Thymus (tissue), 11 donors: ENCODE measurements around the gene UGT2B11. TPM values are rescaled to one million over a fixed set of nuclear protein-coding genes. Genes with fewer than 3 reads are reported as not detected.
"Not testable (repeated sequence)": the region's sequence is repeated elsewhere in the genome, so short reads cannot be mapped to it uniquely, and the experiment has no call there.

Experiments used
- DNase-seq, 9 donors: peaks; one replicate each; pipeline ENCODE4 v3.0.0-alpha.2; 2013; ENCODE audit warnings: low spot score in 9 of 9, low read depth in 6 of 9, missing footprints in 1 of 9
- H3K27ac ChIP-seq, 2 donors: one replicate each; pipeline ENCODE4 v1.5.1; 2013; ENCODE audit warnings: control low read depth in 1 of 2, low read depth in 1 of 2, low read length in 1 of 2, mild to moderate bottlenecking in 1 of 2, moderate library complexity in 1 of 2
- H3K27me3 ChIP-seq, 2 donors: one replicate each; pipeline ENCODE4 v1.5.1; 2013; ENCODE audit warnings: low read length in 1 of 2; ENCODE audit not compliant: control insufficient read depth in 2 of 2, insufficient read depth in 1 of 2
- H3K36me3 ChIP-seq, 2 donors: one replicate each; pipeline ENCODE4 v1.5.1; 2013; ENCODE audit warnings: low read length in 1 of 2, mild to moderate bottlenecking in 1 of 2, moderate library complexity in 1 of 2; ENCODE audit not compliant: control insufficient read depth in 2 of 2, insufficient read depth in 2 of 2
- H3K4me1 ChIP-seq, 2 donors: one replicate each; pipeline ENCODE4 v1.5.1; 2013; ENCODE audit warnings: low read length in 2 of 2; ENCODE audit not compliant: control insufficient read depth in 2 of 2, insufficient read depth in 2 of 2
- H3K4me3 ChIP-seq, 2 donors: one replicate each; pipeline ENCODE4 v1.5.1; 2013; ENCODE audit warnings: low read length in 2 of 2, control low read depth in 1 of 2, mild to moderate bottlenecking in 1 of 2
- H3K9me3 ChIP-seq, 2 donors: one replicate each; pipeline ENCODE4 v1.5.1; 2013; ENCODE audit warnings: low read length in 1 of 2, mild to moderate bottlenecking in 1 of 2; ENCODE audit not compliant: control insufficient read depth in 2 of 2, insufficient read depth in 1 of 2
- WGBS: extraction: QIAGEN DNeasy Blood & Tissue Kit; methylation state at CpG from one replicate; pipeline ENCODE4 v1.1.7; 2013; 5-methylcytosine and 5-hydroxymethylcytosine counted together
- polyA plus RNA-seq: library from polyadenylated mRNA; stranded (reverse); fragments of 200-250 nt; gene quantifications from one replicate; pipeline ENCODE4 v1.2.3, GENCODE V29; 2013
- total RNA-seq: library from RNA; stranded (reverse); fragments of 120-200 nt; gene quantifications from one replicate; pipeline ENCODE4 v1.2.4, GENCODE V29; 2013
- donor health status: healthy.

The UGT2B11 gene
- total and polyA plus RNA-seq, 2 donors: 0.05 to 0.07 TPM

- not testable (repeated sequence) for DNase-seq, H3K27ac ChIP-seq
- 96% methylated on average over 6 of the region's 6 CpGs for WGBS
Observed at GRCh38 chr4:69223277-69223676, 8.7 kb upstream of the UGT2B11 start.

GRCh38 chr4:69218491-69218890 lies 3.9 kb upstream of the UGT2B11 start:
- H3K27ac ChIP-seq, H3K27me3 ChIP-seq, H3K4me1 ChIP-seq, H3K9me3 ChIP-seq, H3K4me3 ChIP-seq, H3K36me3 ChIP-seq, DNase-seq: not testable (repeated sequence)
- 89% methylated on average over 2 of the region's 2 CpGs for WGBS

More at GRCh38 chr4:69223277-69223676, 8.7 kb upstream of the UGT2B11 start:
- H3K4me3 ChIP-seq, H3K36me3 ChIP-seq, H3K27me3 ChIP-seq, H3K9me3 ChIP-seq, H3K4me1 ChIP-seq: not testable (repeated sequence)

DNA sequence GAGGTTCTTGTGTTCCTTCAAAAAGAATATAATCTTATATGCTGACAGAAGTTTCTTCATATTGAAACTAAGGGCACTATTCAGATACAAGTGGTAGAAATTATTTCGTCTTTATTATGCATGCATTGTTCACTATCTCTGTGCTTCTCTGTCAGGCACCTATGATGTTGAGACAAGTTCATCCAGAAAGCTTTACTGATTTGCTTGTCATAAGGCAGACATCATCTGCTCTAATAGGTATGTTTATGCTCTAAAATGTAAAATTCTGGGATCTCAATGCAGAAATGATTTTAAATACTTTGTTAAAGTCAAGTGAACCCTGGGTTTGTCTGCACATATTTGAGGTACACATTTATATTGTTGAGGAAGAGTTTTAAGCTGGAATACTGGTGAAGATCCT lies 3.6 kb downstream of the UGT2B11 start:
- Histone ChIP-seq H3K9me3 (no peaks in the 10 kb centered on the region), H3K36me3 (no peaks in the 10 kb centered on the region), H3K27me3 (no peaks in the 10 kb centered on the region), H3K4me3 (no peak overlapping the region), H3K27ac (no peak overlapping the region), H3K4me1 (no peaks in the 10 kb centered on the region)
- DNase-seq: no peak
- 89% methylated on average over 1 of the region's 1 CpG for WGBS

GRCh38 chr4:69198506-69198905 lies 16.0 kb downstream of the UGT2B11 start:
- not testable (repeated sequence) for H3K4me1 ChIP-seq, H3K9me3 ChIP-seq, H3K36me3 ChIP-seq, DNase-seq, H3K4me3 ChIP-seq, H3K27ac ChIP-seq, H3K27me3 ChIP-seq
- 89% methylated on average over 4 of the region's 4 CpGs for WGBS

GRCh38 chr4:69196209-69196965 lies 18.2 kb downstream of the UGT2B11 start:
- no peaks in the 10 kb centered on the region for H3K27me3 ChIP-seq
- no peak for DNase-seq
- no peaks in the 10 kb centered on the region for H3K9me3 ChIP-seq
- no peaks in the 10 kb centered on the region for H3K4me1 ChIP-seq
- H3K4me3 ChIP-seq: no peak overlapping the region
- H3K27ac ChIP-seq: no peak overlapping the region
- H3K36me3 ChIP-seq: no peaks in the 10 kb centered on the region
- WGBS: 95% methylated on average over 3 of the region's 3 CpGs

DNA sequence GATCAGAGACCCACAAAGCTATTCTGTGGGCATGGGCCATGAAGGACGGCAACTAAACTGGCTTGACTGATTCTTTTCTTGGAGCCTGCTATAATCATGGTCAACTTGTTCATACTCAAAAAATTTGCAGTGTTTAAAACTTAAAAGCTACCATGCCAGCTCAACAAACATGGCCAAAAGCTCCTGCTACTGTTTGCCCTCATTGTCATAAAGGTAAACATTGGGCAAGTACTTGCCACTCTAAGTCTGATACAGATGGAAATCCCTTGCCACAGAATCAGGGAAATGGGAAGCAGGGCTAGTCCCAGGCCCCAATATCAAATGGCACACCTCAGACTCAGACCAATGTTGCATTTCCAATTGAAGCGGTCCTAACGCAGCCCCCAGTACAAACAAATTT lies 20.4 kb downstream of the UGT2B11 start:
- Histone ChIP-seq H3K36me3 (no peaks in the 10 kb centered on the region), H3K4me3 (no peak overlapping the region), H3K27ac (no peak overlapping the region), H3K9me3 (no peaks in the 10 kb centered on the region), H3K4me1 (no peaks in the 10 kb centered on the region), H3K27me3 (no peaks in the 10 kb centered on the region)
- DNase-seq: no peak
- 93% methylated on average over 3 of the region's 3 CpGs for WGBS

GRCh38 chr4:69191905-69192304 lies 22.6 kb downstream of the UGT2B11 start:
- not testable (repeated sequence) for H3K27ac ChIP-seq, H3K9me3 ChIP-seq, H3K4me3 ChIP-seq, H3K27me3 ChIP-seq, H3K36me3 ChIP-seq, DNase-seq, H3K4me1 ChIP-seq
- WGBS: 93% methylated on average over 3 of the region's 3 CpGs

DNA sequence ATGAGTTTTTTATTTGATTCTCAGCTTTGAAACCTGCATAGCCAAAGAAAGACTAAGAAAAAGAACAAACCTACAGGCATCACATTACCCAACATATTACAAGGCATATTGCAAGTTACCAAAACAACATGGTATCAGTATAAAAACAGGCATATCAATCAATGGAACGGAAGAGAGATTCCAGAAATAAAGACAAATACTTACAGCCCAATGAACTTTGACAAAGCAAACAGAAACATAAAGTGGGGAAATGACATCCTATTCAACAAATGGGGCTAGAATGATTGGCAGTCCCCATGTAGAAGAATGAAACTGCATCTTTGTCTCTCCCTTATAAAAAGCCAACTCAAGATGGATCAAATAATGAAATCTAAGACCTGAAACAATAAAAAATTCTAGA lies 23.9 kb downstream of the UGT2B11 start:
- not testable (repeated sequence) for DNase-seq, H3K9me3 ChIP-seq, H3K27ac ChIP-seq, H3K36me3 ChIP-seq, H3K4me1 ChIP-seq, H3K4me3 ChIP-seq, H3K27me3 ChIP-seq
- 50% methylated on average over 1 of the region's 1 CpG for WGBS

DNA sequence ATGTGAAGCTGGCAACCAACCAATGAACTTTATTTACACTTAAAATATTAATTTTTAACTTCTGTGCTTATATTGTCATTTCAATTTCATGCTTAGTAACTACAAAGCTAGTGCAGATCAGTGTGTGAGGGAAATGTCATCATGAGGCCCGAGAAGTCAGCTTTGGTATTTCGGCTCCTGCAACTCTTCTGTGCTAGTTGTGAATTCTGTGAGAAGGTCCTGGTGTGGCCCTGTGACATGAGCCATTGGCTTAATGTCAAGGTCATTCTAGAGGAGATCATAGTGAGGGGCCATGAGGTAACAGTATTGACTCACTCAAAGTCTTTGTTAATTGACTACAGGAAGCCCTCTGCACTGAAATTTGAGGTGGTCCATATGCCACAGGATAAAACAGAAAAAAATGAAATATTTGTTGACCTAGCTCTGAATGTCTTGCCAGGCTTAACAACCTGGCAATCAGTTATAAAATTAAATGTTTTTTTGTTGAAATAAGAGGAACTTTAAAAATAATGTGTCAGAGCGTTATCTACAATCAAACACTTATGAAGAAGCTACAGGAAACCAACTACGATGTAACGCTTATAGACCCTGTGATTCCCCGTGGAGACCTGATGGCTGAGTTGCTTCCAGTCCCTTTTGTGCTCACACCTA lies 32.9 kb downstream of the UGT2B11 start:
- not testable (repeated sequence) for H3K36me3 ChIP-seq, H3K4me1 ChIP-seq, H3K27ac ChIP-seq, H3K27me3 ChIP-seq, H3K4me3 ChIP-seq, H3K9me3 ChIP-seq, DNase-seq
- WGBS: 72% methylated on average over 6 of the region's 6 CpGs
